Stomach (tissue), 9 donors: ENCODE measurements around the gene RIOX2. TPM values are rescaled to one million over a fixed set of nuclear protein-coding genes. Genes with fewer than 3 reads are reported as not detected.

Source experiments
- DNase-seq, 2 donors: peaks; one replicate each; pipeline versions ENCODE4 v3.0.0 to v3.0.0-alpha.2; 2013 to 2019
- H3K27ac ChIP-seq, 5 donors: fragments of 200-600 bp in 4 of 5; sonication (generic) in 4 of 5; one replicate each; pipeline ENCODE4 v1.5.1; 2013 to 2019; ENCODE audit warnings: mild to moderate bottlenecking in 1 of 5, moderate library complexity in 1 of 5
- H3K27me3 ChIP-seq, 3 donors: fragments of 200-600 bp; sonication (generic); one replicate each; pipeline ENCODE4 v1.5.1; 2017 to 2019; ENCODE audit warnings: mixed run types in 1 of 3
- H3K36me3 ChIP-seq, 4 donors: fragments of 200-600 bp; sonication (generic); 1 replicate in 3 of 4; 2 replicates in 1 of 4; pipeline ENCODE4 v1.5.1; 2016 to 2019
- H3K4me1 ChIP-seq, 4 donors: fragments of 200-600 bp; sonication (generic); one replicate each; pipeline ENCODE4 v1.5.1; 2016 to 2019
- H3K4me3 ChIP-seq, 4 donors: fragments of 200-600 bp; sonication (generic) in 3 of 4; one replicate each; pipeline ENCODE4 v1.5.1; 2016 to 2019; ENCODE audit warnings: mild to moderate bottlenecking in 1 of 4
- H3K9me3 ChIP-seq, 4 donors: fragments of 200-600 bp; sonication (generic); one replicate each; pipeline ENCODE4 v1.5.1; 2016 to 2019
- CTCF ChIP-seq, 7 experiments: fragments of 450-650 bp in 4 of 7; fragments of 200-600 bp in 3 of 7; sonication (generic) in 3 of 7; IDR thresholded peaks; one replicate each; pipeline ENCODE4 v1.5.1; 2016 to 2019; ENCODE audit warnings: antibody characterized with exemption in 7 of 7, control low read depth in 2 of 7, mild to moderate bottlenecking in 1 of 7
- EP300 ChIP-seq: sonication (generic); formaldehyde crosslinking; IDR thresholded peaks from one replicate; pipeline ENCODE4 v1.6.1; 2017; ENCODE audit warnings: antibody characterized with exemption
- POLR2A ChIP-seq, 4 donors: fragments of 450-650 bp; IDR thresholded peaks; one replicate each; pipeline ENCODE4 v1.6.1; 2016; ENCODE audit warnings: antibody characterized with exemption in 4 of 4, control low read depth in 2 of 4, mild to moderate bottlenecking in 1 of 4, moderate library complexity in 1 of 4
- POLR2AphosphoS5 ChIP-seq, 3 donors: sonication (generic); formaldehyde crosslinking; IDR thresholded peaks; one replicate each; pipeline ENCODE4 v1.6.1; 2016; ENCODE audit warnings: antibody characterized with exemption in 3 of 3
- WGBS, 5 donors: extraction: QIAGEN DNeasy Blood & Tissue Kit in 3 of 5; methylation state at CpG; one replicate each; pipeline versions ENCODE4 v1.1.5 to v1.1.7; 2013 to 2018; 5-methylcytosine and 5-hydroxymethylcytosine counted together
- intact Hi-C: fragments of 100-400 bp; cut with DNase I; formaldehyde crosslinking; loops from one replicate; pipeline ENCODE4 v1.15.1; 2023; ENCODE audit warnings: low total_unique reads
- polyA plus RNA-seq, 3 donors: library from polyadenylated mRNA; stranded (reverse); fragments of 200-250 nt; gene quantifications; one replicate each; pipeline ENCODE4 v1.2.3, GENCODE V29; 2013
- total RNA-seq, 5 donors: library from RNA; depleted of rRNA; stranded (reverse); fragments of >200 nt; gene quantifications; one replicate each; pipeline versions ENCODE4 v1.1.0 to v1.2.3, GENCODE V29; 2014 to 2016
- donor health status: healthy with polysubstance abuse.
- donor health status: Bipolar disorder and iron deficiency.
- donor health status: healthy.

Gene RIOX2
- total and polyA plus RNA-seq, 8 donors: 0.58 to 28.1 (median 17.0) TPM

- Histone ChIP-seq H3K4me3 (no peak overlapping the region), H3K4me1 (peaks cover 5 to 19% (median 12%) of the 10 kb centered on the region in 4 donors), H3K27me3 (no peaks in the 10 kb centered on the region), H3K9me3 (no peaks in the 10 kb centered on the region), H3K27ac (no peak overlapping the region), H3K36me3 (no peaks in the 10 kb centered on the region)
- TF ChIP-seq POLR2AphosphoS5 (IDR thresholded peaks at IDR 0.05) (no peak), POLR2A (IDR thresholded peaks at IDR 0.05) (no peak), EP300 (no peak), CTCF (IDR thresholded peaks at IDR 0.05) (no peak)
- 71 to 83% (median 71%) methylated on average over 2 of the region's 2 CpGs for WGBS, 5 donors
- intact Hi-C loops: no loop called here
- no peak for DNase-seq
Measured at GRCh38 chr3:98008855-98009254, 36.6 kb upstream of the RIOX2 start.

GRCh38 chr3:98005438-98005837 is 33.2 kb upstream of the RIOX2 start:
- WGBS, 5 donors: 74 to 85% (median 80%) methylated on average over 2 of the region's 2 CpGs
- no peaks in the 10 kb centered on the region for H3K4me1 ChIP-seq
- H3K27ac ChIP-seq: no peak overlapping the region
- no peaks in the 10 kb centered on the region for H3K27me3 ChIP-seq
- DNase-seq: no peak
- TF ChIP-seq CTCF (IDR thresholded peaks at IDR 0.05) (no peak), POLR2A (IDR thresholded peaks at IDR 0.05) (no peak), EP300 (no peak), POLR2AphosphoS5 (IDR thresholded peaks at IDR 0.05) (no peak)
- intact Hi-C loops: no loop called here
- H3K9me3 ChIP-seq: no peaks in the 10 kb centered on the region
- H3K36me3 ChIP-seq: no peaks in the 10 kb centered on the region
- no peak overlapping the region for H3K4me3 ChIP-seq

GRCh38 chr3:98004721-98005120 is 32.5 kb upstream of the RIOX2 start:
- Histone ChIP-seq H3K4me3 (no peak overlapping the region), H3K36me3 (no peaks in the 10 kb centered on the region), H3K27ac (no peak overlapping the region), H3K27me3 (no peaks in the 10 kb centered on the region), H3K9me3 (no peaks in the 10 kb centered on the region), H3K4me1 (no peaks in the 10 kb centered on the region)
- TF ChIP-seq POLR2A (IDR thresholded peaks at IDR 0.05) (no peak), EP300 (no peak), CTCF (IDR thresholded peaks at IDR 0.05) (no peak), POLR2AphosphoS5 (IDR thresholded peaks at IDR 0.05) (no peak)
- DNase-seq: no peak
- 80 to 90% (median 85%) methylated on average over 3 of the region's 3 CpGs for WGBS, 5 donors
- intact Hi-C loops: no loop called here

DNA sequence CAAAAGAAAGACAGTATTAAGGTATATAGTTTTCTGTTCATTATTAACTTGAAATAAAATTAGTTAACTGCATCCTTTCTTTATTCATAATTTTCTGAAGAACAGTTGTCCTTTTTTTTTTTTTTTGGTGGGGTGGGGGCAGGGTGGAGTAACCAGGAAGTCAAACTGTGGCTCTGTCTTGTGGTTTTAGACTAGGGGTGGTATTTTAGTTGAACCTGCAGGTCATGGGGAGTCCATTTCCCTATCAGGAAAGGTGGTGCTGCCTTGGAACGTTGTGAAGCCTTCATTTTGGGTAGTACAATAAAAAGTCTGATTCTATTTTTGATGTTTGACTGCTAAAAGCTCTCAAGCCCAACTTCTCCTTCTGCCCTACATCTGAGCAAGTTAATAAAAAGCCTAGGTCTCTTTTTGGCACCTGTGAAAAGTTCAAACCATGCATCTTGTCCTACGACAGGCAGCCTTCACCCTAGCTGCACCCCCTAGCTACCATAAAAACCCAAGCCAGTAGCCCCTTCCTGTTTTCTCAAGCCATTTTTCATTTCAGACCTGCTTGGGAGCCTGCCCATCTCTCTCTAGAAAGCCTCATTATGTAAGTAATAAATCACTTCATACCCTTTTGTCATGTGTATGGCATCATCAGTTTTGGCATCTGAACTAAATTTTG is 31.2 kb upstream of the RIOX2 start:
- intact Hi-C loops: no loop called here
- WGBS, 5 donors: 53 to 61% (median 57%) methylated on average over 2 of the region's 2 CpGs
- no peak for TF ChIP-seq EP300
- TF ChIP-seq POLR2A (IDR thresholded peaks at IDR 0.05): no peak
- TF ChIP-seq POLR2AphosphoS5 (IDR thresholded peaks at IDR 0.05): no peak
- no peak for TF ChIP-seq CTCF (IDR thresholded peaks at IDR 0.05)
- H3K27ac ChIP-seq: no peak overlapping the region
- no peaks in the 10 kb centered on the region for H3K9me3 ChIP-seq
- no peaks in the 10 kb centered on the region for H3K27me3 ChIP-seq
- H3K4me1 ChIP-seq: no peaks in the 10 kb centered on the region
- no peaks in the 10 kb centered on the region for H3K36me3 ChIP-seq
- no peak for DNase-seq
- H3K4me3 ChIP-seq: no peak overlapping the region
